ENCODE measurements around the gene CTSO. TPM values are rescaled to one million over a fixed set of nuclear protein-coding genes. Genes with fewer than 3 reads are reported as not detected.

CTSO gene, protein sequence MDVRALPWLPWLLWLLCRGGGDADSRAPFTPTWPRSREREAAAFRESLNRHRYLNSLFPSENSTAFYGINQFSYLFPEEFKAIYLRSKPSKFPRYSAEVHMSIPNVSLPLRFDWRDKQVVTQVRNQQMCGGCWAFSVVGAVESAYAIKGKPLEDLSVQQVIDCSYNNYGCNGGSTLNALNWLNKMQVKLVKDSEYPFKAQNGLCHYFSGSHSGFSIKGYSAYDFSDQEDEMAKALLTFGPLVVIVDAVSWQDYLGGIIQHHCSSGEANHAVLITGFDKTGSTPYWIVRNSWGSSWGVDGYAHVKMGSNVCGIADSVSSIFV
- total RNA-seq = 10.8 and 13.3 TPM in 2 replicates

DNA sequence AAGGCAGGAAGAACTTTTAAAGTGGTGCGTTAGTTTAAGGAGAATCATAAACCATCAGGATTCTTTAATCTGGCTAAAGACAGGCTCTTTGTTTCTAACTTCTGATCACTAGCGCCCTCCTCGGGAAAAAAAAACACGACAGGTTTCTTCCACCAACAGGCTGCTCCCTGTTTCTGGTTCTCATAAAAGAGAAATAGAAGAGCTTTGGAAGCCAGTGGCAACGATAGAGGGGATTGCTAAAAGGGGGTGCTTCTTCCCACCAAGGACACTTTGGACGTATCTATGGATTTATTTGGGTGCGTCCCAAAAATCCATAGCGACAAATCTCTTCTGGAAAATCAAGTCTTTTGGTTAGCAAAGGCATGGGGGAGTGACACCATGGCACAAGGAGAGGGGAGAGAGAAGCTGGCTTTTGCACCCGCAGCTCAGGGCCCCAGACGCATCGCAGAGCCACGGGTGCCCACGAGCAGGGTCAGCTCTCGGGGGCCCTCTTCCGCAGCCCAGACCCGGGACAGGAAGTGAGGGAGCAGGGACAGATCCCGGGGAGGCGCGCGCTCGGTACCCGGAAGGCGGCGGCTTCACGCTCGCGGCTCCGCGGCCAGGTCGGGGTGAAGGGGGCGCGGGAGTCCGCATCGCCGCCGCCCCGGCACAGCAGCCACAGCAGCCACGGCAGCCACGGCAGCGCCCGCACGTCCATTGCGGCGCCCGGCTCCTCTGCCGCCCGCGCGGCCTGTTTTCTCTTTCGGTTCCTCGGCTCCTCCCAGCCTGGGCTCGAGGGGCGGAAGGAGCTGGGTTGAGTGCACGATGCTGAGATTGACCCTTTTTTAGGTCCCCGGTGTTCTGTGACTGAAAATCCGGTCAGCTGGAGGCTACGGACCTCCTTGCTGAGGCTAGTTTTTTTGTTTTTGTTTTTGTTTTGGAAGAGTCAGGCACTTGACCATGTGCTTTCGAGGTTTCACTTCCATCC, at the start of gene CTSO:
TSS of gene CTSO (minus strand) at position 716 of the 967 bp plus-strand sequence. CDS start at position 697, 19 bp downstream.

DNA sequence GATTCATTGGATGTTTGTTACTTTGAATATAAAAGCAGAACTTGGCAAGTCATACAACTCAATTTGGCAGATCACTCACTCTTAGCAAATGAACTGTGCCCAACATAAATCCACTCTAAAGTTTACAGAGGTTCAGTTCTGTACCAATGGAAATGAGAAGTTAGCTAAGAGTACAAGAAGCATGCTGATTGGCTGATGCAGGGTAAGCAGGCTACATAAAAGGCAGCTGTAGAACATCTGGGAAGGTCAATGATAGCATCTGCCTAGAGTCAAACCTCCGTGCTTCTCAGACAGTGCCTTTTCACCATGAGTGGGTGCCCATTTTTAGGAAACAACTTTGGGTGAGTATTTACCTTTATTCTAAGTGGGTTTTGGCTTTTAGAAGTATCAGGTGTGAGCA, 50.2 kb downstream of the CTSO start, which contains the start of gene TDO2:
TSS of gene TDO2 (plus strand) at position 244 of the 400 bp plus-strand sequence. CDS start at position 307, 63 bp downstream.

Other genes starting within 250 kb of the CTSO start
- gene GUCY1B1, start 194.8 kb downstream of the CTSO start, total RNA-seq = 3.5 and 3.7 TPM in 2 replicates
- gene ASIC5, start 87.6 kb downstream of the CTSO start, total RNA-seq = not detected in 2 replicates
- gene TDO2, start 50.2 kb downstream of the CTSO start, total RNA-seq = not detected in 2 replicates

All from myometrial cell (primary cell).